PFSK-1 (cell line): ENCODE data around the gene TMEM233.

Experiments
- FOXP2 ChIP-seq: optimal IDR thresholded peaks from 2 replicates; pipeline ENCODE3; 2011; ENCODE audit warnings: borderline replicate concordance, control low read depth, inconsistent platforms; ENCODE audit not compliant: insufficient read depth; ENCODE audit errors: extremely low read length, extremely low read depth
- POLR2AphosphoS5 ChIP-seq: IDR thresholded peaks from 2 replicates; pipeline ENCODE4 v1.6.1; 2012; ENCODE audit warnings: low read depth, mild to moderate bottlenecking, control low read depth, low read length, moderate library complexity
- SIN3A ChIP-seq: IDR thresholded peaks from 2 replicates; pipeline ENCODE4 v1.6.1; 2012; ENCODE audit warnings: mild to moderate bottlenecking, low read length, moderate library complexity, borderline replicate concordance; ENCODE audit not compliant: insufficient read depth
- TAF1 ChIP-seq: IDR thresholded peaks from 2 replicates; pipeline ENCODE4 v1.6.1; 2012; ENCODE audit warnings: low read length, control low read depth, borderline replicate concordance; ENCODE audit not compliant: insufficient read depth
- TF ChIP-seq, protein P1 (sequence below), 2 experiments: IDR thresholded peaks; 2 replicates each; pipeline versions ENCODE4 v1.6.1 to v1.8.0; 2011 to 2012; ENCODE audit warnings: low read depth in 2 of 2, low read length in 2 of 2, control low read depth in 1 of 2, inconsistent platforms in 1 of 2, mild to moderate bottlenecking in 1 of 2, moderate library complexity in 1 of 2; ENCODE audit not compliant: insufficient read depth in 1 of 2

TMEM233 gene

DNA sequence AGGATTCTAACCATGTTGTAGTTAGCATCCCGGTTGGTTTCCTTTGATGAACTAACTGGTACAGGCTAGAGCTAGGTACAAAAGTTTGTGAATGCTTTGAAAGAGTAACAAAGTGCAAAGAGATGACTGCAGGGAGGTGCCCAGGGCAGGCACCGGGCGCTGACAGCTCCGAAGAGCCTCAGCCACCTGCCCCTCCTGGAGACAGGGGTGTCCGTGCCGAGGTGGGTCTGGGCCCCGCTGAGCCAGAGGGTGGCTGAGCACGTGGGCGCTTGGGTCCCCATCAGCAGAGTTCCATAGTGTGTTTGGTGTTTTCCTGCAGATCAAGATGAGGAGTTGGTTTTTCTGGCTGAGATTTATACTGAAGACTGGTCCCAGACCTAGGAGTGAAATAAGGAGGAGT, 94.3 kb downstream of the TMEM233 start:
- TF ChIP-seq FOXP2 (no peak), POLR2AphosphoS5 (no peak), SIN3A (no peak), TAF1 (no peak)
- TF ChIP-seq, protein P1, sequence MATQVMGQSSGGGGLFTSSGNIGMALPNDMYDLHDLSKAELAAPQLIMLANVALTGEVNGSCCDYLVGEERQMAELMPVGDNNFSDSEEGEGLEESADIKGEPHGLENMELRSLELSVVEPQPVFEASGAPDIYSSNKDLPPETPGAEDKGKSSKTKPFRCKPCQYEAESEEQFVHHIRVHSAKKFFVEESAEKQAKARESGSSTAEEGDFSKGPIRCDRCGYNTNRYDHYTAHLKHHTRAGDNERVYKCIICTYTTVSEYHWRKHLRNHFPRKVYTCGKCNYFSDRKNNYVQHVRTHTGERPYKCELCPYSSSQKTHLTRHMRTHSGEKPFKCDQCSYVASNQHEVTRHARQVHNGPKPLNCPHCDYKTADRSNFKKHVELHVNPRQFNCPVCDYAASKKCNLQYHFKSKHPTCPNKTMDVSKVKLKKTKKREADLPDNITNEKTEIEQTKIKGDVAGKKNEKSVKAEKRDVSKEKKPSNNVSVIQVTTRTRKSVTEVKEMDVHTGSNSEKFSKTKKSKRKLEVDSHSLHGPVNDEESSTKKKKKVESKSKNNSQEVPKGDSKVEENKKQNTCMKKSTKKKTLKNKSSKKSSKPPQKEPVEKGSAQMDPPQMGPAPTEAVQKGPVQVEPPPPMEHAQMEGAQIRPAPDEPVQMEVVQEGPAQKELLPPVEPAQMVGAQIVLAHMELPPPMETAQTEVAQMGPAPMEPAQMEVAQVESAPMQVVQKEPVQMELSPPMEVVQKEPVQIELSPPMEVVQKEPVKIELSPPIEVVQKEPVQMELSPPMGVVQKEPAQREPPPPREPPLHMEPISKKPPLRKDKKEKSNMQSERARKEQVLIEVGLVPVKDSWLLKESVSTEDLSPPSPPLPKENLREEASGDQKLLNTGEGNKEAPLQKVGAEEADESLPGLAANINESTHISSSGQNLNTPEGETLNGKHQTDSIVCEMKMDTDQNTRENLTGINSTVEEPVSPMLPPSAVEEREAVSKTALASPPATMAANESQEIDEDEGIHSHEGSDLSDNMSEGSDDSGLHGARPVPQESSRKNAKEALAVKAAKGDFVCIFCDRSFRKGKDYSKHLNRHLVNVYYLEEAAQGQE (IDR thresholded peaks at IDR 0.05; ENCODE audit: insufficient read depth in 1 of 2, low read depth in 2 of 2, low read length in 2 of 2): no peak

DNA sequence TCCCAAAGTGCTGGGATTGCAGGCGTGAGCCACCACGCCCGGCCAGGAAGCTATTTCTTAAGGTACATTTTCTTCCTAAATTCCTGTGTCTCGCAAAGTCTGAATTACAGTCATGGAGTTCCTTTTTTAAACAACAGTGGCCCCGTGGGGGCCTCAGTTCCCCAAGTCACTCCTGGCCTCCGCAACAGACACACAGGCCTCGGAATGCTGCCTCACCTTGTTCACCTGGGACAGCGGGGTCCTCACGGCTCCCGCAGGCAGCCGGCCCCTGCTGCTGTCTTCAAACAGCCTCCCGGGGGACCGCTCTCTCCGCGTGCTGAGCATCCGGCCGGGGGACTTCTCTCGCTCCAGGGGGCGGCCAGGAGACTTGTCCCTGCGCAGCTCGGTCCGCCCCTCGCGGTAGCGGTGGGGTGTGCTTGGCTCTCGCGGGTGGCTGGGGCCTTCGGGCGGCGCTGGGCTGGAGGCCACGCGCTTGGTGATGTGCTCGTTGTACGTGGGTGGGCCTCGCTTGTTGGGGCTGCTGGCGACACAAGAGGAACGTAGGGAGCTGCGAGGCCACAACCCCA, 96.4 kb downstream of the TMEM233 start:
- TF ChIP-seq TAF1: no peak
- no peak for TF ChIP-seq SIN3A
- TF ChIP-seq POLR2AphosphoS5: no peak
- TF ChIP-seq FOXP2: no peak
- TF ChIP-seq, protein P1 (IDR thresholded peaks at IDR 0.05; ENCODE audit: insufficient read depth in 1 of 2, low read depth in 2 of 2, low read length in 2 of 2): no peak

DNA sequence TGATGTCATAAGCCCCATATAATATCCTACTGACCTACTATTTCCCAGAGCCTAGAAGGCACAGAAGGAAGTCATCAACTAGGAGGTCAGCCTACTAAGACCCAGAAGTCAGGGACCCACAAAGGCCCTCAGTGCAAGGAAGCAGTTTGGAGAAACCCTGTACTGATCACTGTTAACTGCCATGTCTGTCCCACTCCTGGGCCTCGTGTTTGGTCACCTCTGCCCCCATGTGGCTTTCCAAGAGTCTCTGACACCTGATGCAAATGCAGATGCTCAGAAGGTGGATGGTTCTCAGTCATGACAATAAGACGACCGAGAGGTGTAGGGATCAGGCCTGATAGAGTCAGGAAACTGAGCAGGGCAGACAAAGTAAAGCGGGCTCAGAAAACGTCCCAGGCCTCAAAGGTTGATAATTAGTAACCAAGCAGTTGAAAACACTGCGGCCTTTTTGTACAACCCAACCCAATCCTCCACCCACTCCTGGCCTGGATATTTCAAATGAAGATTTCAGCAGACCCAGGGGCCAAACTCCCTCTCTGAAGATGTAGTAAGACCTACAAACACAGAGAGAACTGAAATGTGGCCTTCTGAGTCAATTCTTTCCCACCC, 97.7 kb downstream of the TMEM233 start:
- TF ChIP-seq, protein P1 (IDR thresholded peaks at IDR 0.05; ENCODE audit: insufficient read depth in 1 of 2, low read depth in 2 of 2, low read length in 2 of 2): no peak
- TF ChIP-seq TAF1: no peak
- no peak for TF ChIP-seq FOXP2
- no peak for TF ChIP-seq POLR2AphosphoS5
- TF ChIP-seq SIN3A: no peak

DNA sequence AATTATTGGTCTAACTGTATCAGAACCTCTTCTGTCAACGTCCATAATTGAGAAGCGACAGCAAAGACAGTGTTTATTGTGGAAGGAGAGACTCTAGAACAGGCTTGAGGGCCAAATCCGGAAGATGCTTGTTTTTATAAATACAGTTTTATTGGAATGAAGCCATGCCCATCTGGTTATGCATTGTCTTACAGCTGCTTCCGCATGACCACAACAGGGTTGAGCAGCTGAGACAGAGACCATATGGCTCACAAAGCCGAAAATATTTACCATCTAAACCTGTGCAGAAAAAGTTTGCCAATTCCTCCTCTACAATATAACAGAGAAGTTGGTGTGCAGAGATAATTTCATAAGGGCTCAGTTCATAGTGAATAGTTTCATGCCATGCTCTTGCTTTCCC, 98.8 kb downstream of the TMEM233 start:
- no peak for TF ChIP-seq FOXP2
- TF ChIP-seq SIN3A: peak; percentile 48; the same call in 1 of the 2 replicates
- TF ChIP-seq POLR2AphosphoS5: no peak
- no peak for TF ChIP-seq TAF1
- TF ChIP-seq, protein P1 (IDR thresholded peaks at IDR 0.05; ENCODE audit: insufficient read depth in 1 of 2, low read depth in 2 of 2, low read length in 2 of 2): no peak
